ENCODE measurements around the gene FAM110A. TPM values are rescaled to one million over a fixed set of nuclear protein-coding genes. Genes with fewer than 3 reads are reported as not detected.
"Not testable (repeated sequence)": the region's sequence is repeated elsewhere in the genome, so short reads cannot be mapped to it uniquely, and the experiment has no call there.

FAM110A gene
- total RNA-seq, 1 donor from 2014 or later = 5.0 TPM

DNA sequence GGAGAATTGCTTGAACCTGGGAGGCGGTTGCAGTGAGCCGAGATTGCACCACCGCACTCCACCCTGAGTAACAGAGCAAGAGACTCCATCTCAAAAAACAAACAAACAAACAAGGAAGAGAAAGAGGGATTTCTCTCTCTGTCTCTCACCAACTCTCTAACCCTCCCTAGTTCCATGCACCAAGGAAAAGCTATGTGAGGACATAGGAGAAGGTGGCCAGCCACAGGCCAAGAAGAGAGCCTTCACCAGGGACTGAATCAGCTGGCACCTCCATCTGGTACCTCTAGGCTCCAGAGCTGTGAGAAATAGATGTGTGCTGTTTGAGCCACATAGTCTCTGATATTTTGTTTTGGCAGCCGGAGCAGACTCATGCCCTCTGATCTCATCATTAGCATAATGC lies 9.0 kb upstream of the FAM110A start:
- DNase-seq = no peak

DNA sequence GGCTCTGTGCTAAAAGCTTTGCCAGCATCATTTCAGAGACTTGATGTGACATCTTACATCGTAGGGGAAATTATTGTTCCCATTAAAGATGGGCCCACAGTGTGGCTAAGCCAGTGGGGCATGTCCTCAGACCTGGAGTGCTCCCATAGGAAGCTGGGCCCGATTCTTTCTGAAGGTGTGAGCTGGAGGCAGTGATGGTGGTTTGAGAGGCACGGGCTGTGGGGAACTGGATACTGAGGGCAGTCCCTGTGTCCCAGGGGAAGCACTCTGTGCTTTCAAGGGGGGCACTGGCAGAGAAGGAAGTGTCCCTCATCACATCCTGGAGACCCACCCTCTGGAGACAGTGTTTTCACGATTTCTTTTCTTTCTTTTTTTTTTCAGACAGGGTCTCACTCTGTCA lies 8.6 kb upstream of the FAM110A start:
- no peak for DNase-seq

DNA sequence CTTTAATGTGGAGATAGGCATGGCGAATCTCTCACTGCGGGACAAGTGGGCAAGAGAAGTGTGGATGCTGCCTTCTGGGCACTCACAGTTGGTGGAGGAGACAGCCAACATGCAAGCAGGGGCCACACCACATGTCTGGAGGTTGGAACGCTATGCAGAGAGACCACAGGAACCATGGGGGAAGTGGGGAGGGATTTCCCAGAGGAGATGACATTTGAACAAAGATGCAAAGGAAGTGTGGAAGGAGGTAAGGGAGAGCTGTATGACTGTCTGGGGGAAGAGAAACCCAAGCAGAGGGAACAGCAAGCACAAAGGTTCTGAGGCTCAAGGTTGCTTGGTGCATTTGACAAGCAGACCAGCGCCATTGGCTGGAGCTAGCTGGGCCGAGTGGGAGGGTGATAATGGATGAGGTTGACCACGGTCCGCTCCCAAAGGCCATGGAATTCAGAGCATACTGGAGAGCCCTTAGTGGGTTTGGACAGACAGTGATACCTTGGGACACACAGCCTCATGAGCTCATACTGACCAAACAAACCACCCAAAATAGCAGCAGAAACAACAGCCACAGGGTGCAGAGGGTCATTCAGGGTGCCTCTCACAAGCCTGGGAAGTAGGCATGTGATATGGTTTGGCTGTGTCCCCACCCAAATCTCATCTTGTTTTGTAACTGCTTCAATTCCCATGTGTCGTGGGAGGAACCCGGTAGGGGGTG lies 7.6 kb upstream of the FAM110A start:
- DNase-seq = no peak

DNA sequence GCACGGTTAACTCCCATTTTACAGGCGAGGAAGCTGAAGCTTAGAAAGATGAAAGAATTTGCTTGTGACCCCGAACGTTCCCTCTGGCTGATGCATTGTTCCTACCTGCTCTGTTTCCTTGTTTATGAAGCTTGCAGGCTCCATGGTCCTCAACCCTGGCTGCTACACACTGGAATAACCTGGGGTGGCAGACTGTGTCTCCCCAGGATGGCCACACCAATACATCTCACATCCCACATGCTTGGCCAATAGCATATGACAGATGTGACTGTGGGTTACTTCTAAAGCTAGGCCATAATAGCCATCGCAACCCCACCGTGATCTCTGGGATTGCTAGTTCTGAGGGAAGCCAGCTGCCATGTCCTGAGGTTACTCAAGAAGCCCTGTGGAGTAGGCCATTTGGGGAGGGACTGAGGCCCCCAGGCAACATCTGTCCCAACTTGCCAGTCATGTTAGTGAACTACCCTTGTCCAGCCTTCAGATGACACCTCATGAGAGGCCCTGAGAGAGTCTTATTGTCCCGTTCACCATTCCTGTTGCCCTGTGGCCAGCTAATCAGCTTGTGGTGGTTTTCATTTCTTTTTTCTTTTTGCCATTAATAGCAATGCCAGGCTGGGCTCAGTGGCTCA lies 6.7 kb upstream of the FAM110A start:
- DNase-seq = no peak

DNA sequence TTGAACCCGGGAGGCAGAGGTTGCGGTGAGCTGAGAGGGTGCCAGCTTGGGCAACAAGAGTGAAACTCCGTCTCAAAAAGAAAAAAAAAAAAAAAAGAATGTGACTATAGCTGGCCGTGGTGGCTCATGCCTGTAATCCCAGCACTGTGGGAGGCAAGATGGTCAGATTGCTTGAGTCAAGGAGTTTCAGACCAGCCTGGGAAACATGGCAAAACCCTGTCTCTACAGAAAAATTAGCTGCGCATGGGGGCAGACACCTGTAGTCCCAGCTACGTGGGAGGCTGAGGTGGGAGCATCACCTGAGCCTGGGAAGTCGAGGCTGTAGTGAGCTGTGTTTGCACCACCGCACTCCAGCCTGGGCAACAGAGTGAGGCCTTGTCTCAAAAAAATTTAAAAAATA lies 5.5 kb upstream of the FAM110A start:
- not testable (repeated sequence) for DNase-seq

DNA sequence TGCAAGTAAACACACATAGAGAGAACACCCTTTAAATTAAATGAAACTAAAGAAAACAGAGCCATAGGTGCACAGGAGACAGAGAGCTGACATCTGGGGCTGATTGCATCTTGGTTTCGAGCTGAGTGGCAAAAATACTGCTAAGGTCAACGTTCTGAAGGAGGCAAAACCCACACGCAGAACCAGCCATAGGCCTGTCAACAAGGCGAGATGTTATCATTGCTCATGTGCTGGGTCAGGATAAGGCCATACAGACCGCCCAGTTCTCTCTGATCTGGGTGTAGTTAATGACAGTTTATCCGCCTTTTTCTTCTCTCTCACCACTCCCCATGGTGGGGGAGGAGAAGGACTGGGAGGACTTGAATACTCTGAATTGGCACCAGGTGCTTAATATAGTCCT lies 4.5 kb upstream of the FAM110A start:
- no peak for DNase-seq

DNA sequence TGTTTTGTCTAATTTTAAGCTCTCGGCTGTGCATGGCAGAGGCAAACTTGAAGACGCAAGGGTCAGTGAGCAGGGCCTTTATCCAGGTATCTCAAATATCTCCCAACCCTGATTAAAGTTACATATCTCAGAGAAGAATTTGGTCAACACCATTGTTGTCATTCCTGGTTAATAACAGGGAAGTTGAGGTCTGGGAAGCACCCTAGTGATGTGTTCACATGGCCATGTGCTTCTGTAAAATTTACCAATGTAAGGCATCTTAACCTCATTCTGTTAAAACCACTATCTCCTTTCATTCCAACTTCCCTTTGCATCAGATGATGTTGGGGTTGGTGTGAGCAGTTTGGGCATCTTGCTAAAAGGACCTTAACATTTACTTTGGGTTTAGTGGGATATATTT lies 4.0 kb upstream of the FAM110A start:
- DNase-seq = no peak

DNA sequence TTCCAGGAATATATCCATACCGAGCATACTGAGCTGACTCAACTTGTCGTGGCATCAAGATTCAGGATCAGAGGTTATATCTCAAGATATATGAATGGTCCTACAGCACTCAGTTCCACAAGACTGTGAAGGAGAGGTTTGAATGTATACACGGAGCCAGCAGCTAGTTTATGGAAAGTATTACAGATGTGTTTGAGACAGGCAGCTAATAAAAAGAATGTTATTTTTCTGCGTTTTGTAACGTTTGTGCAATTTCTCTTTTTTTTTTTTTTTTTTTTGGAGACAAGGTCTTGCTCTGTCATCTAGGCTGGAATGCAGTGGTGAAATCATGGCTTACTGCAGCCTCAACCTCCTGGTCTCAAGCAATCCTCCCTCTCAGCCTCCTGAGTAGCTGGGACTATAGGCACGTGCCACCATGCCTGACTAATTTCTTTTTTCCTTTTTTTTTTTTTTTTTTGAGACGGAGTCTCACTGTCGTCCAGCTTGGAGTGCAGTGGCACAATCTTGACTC lies 3.4 kb upstream of the FAM110A start:
- no peak for DNase-seq

DNA sequence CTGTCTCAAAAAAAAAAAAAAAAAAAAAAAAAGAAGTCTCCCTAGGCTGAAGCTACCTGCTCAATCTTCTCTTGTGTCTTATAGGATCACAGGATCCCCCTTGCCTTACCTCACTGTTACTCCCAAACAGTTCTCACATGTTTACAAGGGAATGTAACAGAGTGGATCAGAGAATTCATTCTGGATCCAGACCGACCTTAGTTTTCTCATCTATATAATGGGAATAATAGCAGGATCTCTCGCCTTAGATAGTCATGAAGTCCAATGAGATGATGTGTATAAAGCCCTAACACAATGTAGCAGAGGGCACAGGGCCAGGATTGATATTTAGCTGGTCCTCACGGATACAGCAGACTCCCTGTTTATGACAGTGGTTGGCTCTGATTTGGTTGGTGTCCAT lies 2.3 kb upstream of the FAM110A start:
- DNase-seq = no peak

DNA sequence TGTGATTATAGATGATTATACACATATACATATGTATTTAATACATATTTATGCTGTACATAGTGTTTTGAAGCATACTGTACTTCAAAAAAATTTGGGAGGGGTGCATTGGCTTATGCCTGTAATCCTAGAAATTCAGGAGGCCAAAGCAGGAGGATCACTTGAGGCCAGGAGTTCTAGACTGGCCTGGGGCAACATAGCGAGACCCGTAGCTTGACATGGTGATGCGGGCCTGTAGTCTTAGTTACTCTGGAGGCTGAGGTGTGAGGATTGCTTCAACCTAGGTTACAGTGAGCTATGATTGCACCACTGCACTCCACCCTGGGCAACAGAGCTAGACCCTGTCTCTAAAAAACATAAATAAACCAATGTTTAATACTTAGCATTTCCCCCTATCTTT lies 1.6 kb upstream of the FAM110A start:
- no peak for DNase-seq

DNA sequence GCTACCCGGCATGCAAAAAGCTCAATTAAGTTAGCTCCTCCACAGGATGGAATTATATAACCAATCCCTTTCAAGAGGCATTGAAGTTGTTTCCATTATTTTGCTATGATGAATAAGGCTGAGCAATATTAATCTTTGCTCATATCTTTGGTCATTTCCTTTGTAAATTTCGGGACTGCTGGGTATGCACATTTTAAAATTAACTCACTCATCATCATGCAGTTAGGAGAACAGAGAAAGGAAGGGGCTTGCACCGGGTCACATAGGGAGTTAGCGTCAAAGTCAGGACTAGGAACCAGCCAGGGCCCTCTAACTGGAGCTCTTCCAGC lies 430 bp upstream of the FAM110A start:
- DNase-seq = peak; percentile 65

DNA sequence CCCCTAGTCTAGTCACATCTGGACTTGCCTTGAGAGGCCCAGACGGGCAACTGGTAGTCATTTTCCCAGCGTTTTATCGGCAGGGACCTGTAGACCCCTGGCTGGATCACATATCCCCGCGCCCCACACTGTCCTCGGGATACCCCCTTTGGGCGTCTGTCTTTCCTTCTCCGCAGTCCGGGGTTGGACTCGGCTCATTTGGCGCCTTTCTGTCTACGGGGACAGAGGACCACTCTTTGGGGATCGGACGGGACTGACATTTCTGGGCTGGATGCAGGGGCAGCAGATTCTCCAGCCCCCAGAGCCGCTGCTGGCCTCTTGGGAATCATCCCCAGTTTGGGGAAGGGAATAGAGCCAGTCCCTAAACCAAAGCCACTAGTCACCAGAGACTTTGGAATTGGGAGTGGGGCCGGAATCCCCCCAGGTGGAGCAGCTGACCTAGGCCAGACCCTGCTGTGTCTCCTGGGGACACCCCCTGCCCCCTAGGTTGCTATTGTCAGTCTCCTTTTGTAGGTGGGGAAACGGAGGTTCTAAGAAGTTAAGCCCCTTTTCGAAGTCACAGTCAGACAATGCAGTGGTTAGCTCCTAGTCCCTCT lies 734 bp downstream of the FAM110A start:
- no peak for DNase-seq

DNA sequence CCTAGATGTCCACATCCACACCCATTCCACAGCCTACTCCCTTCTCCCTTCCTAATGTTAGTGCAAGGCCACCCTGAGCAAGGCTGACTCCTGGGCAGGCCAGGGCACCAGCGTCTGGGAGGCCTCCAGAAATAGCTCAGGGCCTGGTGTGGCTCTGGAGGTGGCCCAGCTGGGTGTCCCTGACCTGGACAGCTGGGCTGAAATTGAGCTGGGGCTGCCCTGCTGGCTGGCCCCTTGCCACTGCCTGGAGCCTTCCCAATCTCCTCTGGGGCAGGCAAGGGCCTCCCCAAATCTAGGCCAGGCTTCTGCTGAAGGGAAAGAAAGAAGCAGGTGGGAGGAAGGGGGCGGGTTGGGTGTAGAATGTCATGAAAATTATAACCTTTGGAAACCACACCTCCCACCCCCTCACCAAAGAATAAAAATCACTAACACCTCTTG lies 2.1 kb downstream of the FAM110A start:
- no peak for DNase-seq

DNA sequence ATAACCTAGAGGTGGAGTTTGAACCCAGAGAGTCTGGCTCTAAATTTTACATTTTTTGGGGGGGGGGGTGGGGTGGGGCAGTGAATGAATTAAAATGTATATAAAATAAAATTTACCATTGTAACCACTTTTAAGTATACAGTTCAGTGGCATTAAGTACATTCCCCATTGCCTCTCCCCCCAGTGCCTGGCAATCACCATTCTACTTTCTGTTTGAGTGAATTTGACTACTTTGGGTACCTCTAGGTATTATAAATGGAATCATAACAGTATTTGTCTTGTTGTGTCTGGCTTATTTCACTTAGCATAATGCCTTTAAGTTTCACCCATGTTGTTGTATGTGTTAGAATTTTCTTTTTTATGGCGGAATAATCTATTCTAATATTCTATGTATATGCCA lies 2.7 kb downstream of the FAM110A start:
- DNase-seq = no peak

DNA sequence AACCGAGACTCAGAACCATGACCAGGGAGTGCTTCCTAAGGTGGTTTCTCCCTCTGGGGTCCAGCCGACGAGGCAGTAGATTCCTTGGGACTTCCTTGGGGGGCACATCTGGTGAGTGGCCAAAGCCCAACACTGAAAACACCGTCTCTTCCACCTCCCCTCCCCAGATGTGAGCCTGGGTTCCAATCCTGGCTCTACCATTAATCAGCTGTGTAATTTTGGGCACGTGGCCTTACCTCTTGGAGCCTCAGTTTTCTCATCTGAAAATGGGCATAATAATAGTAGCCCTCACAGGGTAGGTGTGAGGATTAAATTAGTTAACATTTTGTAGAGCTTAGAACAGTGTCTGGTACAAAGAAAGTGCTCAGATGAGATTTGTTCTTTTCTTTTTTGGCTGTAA lies 5.5 kb downstream of the FAM110A start:
- DNase-seq = no peak

DNA sequence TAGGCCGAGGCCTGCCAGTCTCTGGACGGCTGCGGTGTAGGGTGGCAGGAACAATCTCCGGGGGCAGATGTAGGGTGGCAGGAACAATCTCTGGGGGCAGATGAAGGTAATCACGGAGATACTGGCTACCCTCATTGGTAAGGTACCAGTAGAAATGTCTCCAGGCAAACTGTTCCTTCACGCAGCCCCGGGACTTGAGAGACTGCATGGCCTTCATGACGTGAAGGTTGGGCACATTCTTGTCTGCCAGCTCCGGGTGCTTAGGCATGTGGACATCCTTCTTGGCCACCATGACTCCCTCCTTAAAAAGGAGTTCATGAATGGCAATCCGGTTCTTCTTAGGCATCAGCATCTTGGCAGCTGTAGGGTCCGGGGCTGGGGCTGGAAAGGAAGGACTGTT lies 6.1 kb downstream of the FAM110A start:
- no peak for DNase-seq

DNA sequence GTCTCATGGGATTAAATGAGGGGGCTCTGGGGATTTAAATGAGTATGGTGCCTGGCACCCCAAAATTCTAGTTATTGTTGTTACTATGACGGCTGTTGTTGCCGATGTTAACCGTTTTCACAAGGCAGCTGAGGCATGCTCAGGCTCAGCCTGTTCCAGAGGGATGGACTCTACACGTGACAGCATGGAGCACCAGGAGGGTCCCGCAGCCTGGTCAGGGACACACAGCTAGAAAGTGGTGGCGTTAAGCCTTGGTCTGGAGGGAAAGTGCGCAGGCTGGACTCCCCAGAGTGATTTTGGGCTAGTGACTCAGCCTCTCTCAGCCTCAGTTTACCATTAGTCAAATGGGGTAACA lies 7.0 kb downstream of the FAM110A start:
- DNase-seq = no peak

DNA sequence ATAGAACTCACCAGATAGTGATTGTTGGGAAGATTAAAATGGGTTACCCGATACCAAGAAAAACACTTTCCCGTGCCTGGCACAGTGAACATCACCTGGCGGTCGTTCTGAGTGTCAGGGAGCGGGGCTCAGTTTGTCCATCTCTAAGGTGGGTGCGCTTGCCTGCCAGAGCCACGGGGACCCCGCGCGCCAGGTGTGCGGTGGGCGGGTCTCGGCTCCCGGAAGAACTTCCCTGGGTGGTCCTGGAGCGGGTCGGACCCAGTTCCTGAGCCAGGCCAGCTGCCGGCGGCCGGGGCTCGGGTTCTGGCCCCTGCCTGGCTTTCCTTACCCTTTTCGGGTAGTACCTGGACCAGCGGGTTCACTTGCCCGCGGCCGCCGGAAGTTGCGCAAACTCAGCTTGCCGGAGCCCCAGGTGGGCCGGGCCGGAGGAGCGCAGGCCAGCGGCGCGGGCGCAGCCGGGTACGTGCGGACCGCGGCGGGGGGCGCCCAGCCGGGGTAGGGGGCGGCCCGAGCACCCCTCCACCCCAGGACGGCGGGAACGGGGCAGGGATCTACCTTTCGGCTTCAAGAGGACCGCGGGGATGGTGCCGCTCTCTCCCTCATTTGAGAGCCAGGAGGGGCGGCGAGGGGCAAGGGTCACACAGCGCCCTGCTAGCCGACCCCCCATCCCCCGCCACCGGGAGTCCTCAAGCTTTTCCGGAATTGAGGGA lies 7.5 kb downstream of the FAM110A start:
- no peak for DNase-seq

DNA sequence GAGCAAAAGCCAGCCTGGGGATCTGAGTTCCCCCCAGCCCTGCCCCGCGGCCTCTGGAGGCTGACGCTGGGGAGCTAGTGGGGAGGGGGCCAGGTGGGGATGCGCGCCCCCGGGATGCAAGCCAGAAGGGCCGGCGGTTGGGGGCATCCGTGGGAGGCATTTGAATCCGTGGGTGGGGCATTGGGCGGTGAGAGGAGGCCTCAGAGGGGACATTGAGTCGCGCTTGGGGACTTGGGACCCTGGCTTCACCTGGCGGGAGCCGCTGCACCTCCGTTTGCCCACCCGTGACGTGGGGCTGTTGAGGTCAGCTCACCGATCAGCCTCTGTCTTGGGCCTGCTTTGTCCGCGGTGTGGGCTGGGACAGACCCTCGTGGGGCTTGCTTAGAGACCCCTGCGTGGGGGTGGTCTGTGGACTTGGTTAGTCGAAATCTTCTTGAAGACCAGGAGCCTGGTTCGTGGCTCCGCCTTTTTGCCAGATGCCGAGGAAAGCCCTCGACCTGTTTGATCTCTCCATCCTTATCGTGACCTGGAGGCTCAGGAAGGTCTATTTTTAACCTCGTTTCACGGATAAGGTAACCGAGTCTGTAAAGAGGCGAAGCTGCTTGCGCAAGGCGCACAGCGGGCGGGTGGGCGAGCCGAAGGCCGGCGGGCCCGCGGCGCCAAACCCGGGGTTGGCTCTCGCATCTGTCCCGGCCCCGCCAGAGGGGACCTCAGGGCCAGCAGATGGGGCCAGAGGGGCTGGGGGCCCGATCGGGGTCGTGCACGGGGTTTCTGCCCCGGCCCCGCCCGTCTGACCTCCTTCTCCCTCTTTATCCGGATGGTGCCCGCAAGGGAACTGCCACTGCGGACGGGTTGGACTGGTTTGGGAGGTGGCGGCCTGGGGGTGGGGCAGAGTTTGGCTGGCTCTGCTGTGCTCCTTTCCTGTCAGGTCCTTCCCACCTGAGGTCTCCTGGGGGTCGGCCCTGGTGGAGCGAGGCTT lies 8.3 kb downstream of the FAM110A start:
- DNase-seq = no peak

DNA sequence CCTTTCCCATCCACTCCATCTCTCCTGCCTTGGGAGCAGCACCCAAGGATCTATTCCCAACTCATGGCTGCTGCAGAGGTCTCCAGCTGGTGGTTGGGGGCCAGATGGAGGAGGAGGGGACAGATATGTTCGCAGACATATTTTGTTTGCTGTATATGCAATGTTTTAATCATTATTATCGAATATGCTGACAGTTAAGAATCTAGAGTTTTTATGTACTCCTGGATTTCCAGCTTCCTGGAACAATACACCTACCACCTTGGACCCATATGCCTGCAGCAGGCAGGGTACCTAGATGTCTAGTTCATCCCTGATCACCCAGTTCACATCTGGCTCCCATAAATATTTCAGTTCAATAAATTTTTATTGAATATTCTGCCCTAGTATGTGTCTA lies 9.0 kb downstream of the FAM110A start:
- DNase-seq = no peak

DNA sequence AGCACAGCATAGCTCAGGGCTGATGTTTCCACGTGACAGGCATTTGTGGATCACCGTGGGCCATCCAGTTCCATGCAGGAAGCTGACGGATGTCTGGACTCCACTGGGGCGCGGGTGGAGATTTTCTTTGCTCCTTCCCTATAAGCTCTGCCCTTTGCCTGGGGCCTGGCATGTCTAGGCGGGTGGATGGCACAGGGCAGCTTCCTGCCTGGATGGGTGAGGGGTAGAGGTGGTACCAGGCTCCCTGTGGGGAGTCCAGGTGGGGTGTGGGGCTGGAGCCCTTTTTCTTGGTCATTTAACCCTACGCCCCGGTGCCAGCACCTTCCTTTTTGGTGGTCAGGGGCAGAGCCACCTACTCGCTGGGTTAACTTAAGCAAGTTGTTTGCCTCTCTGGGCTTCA lies 10.4 kb downstream of the FAM110A start:
- no peak for DNase-seq
